Type B pancreatic cell (in vitro differentiated cells): Measurements from ENCODE around the gene MARCOL. TPM values are rescaled to one million over a fixed set of nuclear protein-coding genes. Genes with fewer than 3 reads are reported as not detected.
A peak's percentile ranks its signal among the peaks of the same experiment; 100 is the strongest.
"Not testable (repeated sequence)": the region's sequence is repeated elsewhere in the genome, so short reads cannot be mapped to it uniquely, and the experiment has no call there.

Experiments used
- DNase-seq: peaks from one replicate; pipeline ENCODE4 v3.0.0; 2021; ENCODE audit warnings: mixed read lengths; ENCODE audit not compliant: unreplicated experiment; ENCODE audit errors: extremely low spot score
- H3K27ac Mint-ChIP-seq: 2 replicates; pipeline ENCODE4 v1.8.0; 2021; ENCODE audit warnings: mild to moderate bottlenecking, mixed read lengths
- H3K27me3 Mint-ChIP-seq: 2 replicates; pipeline ENCODE4 v1.8.0; 2021; ENCODE audit warnings: mixed read lengths
- H3K36me3 Mint-ChIP-seq: 2 replicates; pipeline ENCODE4 v1.8.0; 2021; ENCODE audit warnings: mixed read lengths
- H3K4me1 Mint-ChIP-seq: one replicate; pipeline ENCODE4 v1.8.0; 2021; ENCODE audit warnings: mixed read lengths; ENCODE audit not compliant: unreplicated experiment
- H3K4me3 Mint-ChIP-seq: 2 replicates; pipeline ENCODE4 v1.8.0; 2021; ENCODE audit warnings: mild to moderate bottlenecking, mixed read lengths
- H3K9me3 Mint-ChIP-seq: 2 replicates; pipeline ENCODE4 v1.8.0; 2021; ENCODE audit warnings: mixed read lengths
- CTCF ChIP-seq: fragments of 200-600 bp; sonication (generic); conservative IDR thresholded peaks from 2 replicates; pipeline ENCODE4 v1.5.0; 2021; ENCODE audit warnings: antibody characterized with exemption, mild to moderate bottlenecking
- total RNA-seq: library from RNA; stranded (reverse); gene quantifications from 2 replicates; pipeline ENCODE4 v1.2.1, GENCODE V29; 2021; ENCODE audit warnings: low replicate concordance

MARCOL gene
- total RNA-seq, 1 donor from 2014 or later = not detected

GRCh38 chr5:148267962-148268361 is 29.6 kb downstream of the MARCOL start:
- no peak for TF ChIP-seq CTCF
- Mint-ChIP-seq H3K9me3 (no peaks in the 10 kb centered on the region), H3K4me3 (no peak overlapping the region), H3K4me1 (no peaks in the 10 kb centered on the region), H3K36me3 (no peaks in the 10 kb centered on the region), H3K27ac (no peak overlapping the region), H3K27me3 (no peaks in the 10 kb centered on the region)
- DNase-seq = no peak

GRCh38 chr5:148268566-148268965 is 30.2 kb downstream of the MARCOL start, which contains the start of gene SPINK13:
TSS of gene SPINK13 (plus strand) at chr5:148268794. CDS start at chr5:148270073, 1,279 bp downstream.
- DNase-seq = no peak
- no peaks in the 10 kb centered on the region for H3K4me1 Mint-ChIP-seq
- no peak within 1 kb of the TSS for H3K4me3 Mint-ChIP-seq
- no peak within 1 kb of the TSS for H3K27ac Mint-ChIP-seq
- H3K36me3 Mint-ChIP-seq = no peaks in the 10 kb centered on the region
- no peak for TF ChIP-seq CTCF
- H3K27me3 Mint-ChIP-seq = no peaks in the 10 kb centered on the region
- no peaks in the 10 kb centered on the region for H3K9me3 Mint-ChIP-seq

DNA sequence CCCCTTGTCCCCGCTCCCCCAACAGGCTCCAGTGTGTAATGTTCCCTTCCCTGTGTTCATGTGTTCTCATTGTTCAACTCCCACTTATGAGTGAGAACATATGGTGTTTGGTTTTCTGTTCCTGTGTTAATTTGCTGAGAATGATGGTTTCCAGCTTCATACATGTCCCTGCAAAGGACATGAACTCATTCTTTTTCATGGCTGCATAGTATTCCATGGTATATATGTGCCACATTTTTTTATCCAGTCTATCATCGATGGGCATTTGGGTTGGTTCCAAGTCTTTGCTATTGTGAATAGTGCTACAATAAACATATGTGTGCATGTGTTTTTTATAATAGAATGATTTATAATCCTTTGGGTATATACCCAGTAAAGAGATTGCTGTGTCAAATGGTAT is 36.8 kb downstream of the MARCOL start:
- H3K9me3 Mint-ChIP-seq = peaks cover 11% of the 10 kb centered on the region
- H3K27ac Mint-ChIP-seq, H3K27me3 Mint-ChIP-seq, H3K4me1 Mint-ChIP-seq, DNase-seq, H3K36me3 Mint-ChIP-seq, H3K4me3 Mint-ChIP-seq: not testable (repeated sequence)

DNA sequence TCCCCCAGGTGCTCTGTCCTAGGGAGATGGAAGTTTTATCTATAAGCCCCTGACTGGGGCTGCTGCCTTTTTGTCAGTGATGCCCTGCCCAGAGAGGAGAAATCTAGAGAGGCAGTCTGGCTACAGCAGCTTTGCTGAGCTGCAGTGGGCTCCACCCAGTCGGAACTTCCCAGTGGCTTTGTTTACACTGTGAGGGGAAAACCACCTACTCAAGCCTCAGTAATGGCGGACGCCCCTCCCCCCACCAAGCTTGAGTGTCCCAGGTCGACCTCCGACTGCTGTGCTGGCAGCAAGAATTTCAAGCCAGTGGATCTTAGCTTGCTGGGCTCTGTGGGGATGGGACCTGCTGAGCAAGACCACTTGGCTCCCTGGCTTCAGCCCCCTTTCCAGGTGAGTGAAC is 42.6 kb downstream of the MARCOL start:
- not testable (repeated sequence) for H3K4me1 Mint-ChIP-seq, H3K36me3 Mint-ChIP-seq, H3K27me3 Mint-ChIP-seq, H3K27ac Mint-ChIP-seq, DNase-seq, H3K4me3 Mint-ChIP-seq
- H3K9me3 Mint-ChIP-seq = peaks cover 11% of the 10 kb centered on the region

DNA sequence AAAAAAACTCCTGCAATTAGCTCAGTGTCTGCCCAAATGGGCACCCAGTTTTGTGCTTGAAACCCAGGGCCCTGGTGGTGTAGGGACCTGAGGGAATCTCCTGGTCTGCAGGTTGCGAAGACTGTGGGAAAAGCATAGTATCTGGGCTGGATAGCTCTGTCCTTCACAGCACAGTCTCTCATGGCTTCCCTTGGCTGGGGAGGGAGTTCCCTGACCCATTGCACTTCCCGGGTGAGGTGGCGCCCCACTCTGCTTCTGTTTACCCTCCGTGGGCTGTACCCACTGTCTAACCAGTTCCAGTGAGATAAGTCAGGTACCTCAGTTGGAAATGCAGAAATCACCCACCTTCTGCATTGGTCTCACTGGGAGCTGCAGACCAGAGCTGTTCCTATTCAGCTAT is 43.0 kb downstream of the MARCOL start:
- H3K27ac Mint-ChIP-seq, H3K27me3 Mint-ChIP-seq: not testable (repeated sequence)

GRCh38 chr5:148290271-148291195 is 52.2 kb downstream of the MARCOL start:
- Mint-ChIP-seq H3K9me3 (no peaks in the 10 kb centered on the region), H3K27ac (no peak overlapping the region), H3K4me1 (no peaks in the 10 kb centered on the region), H3K36me3 (no peaks in the 10 kb centered on the region), H3K4me3 (no peak overlapping the region), H3K27me3 (no peaks in the 10 kb centered on the region)
- no peak for DNase-seq
- TF ChIP-seq CTCF = peak; percentile 65

More for the DNA sequence above, 43.0 kb downstream of the MARCOL start:
- peaks cover 11% of the 10 kb centered on the region for H3K9me3 Mint-ChIP-seq
- not testable (repeated sequence) for H3K36me3 Mint-ChIP-seq, DNase-seq, H3K4me1 Mint-ChIP-seq, H3K4me3 Mint-ChIP-seq

Other genes with a start within 250 kb of the MARCOL start
- 14.1 and 26.0 TPM in 2 replicates for gene SPINK5, start 174.5 kb upstream of the MARCOL start, total RNA-seq
- not detected in 2 replicates for gene SPINK14, start 70.0 kb upstream of the MARCOL start, total RNA-seq
- not detected in 2 replicates for gene SPINK6, start 35.5 kb upstream of the MARCOL start, total RNA-seq
- not detected in 2 replicates for gene SPINK13, start 30.3 kb downstream of the MARCOL start, total RNA-seq
- not detected in 2 replicates for gene SPINK7, start 73.9 kb downstream of the MARCOL start, total RNA-seq
- 1.3 TPM in 1 of 2 replicates, not detected in the other for gene SPINK9, start 97.0 kb downstream of the MARCOL start, total RNA-seq
- 43.6 and 51.5 TPM in 2 replicates for gene FBXO38, start 145.4 kb downstream of the MARCOL start, total RNA-seq